ENCODE data around the gene LCE2B. TPM values are rescaled to one million over a fixed set of nuclear protein-coding genes. Genes with fewer than 3 reads are reported as not detected.
"Not testable (repeated sequence)": the region's sequence is repeated elsewhere in the genome, so short reads cannot be mapped to it uniquely, and the experiment has no call there.

LCE2B gene
- total RNA-seq, result not detected

- not testable (repeated sequence) for H3K27me3 ChIP-seq, H3K27ac ChIP-seq, ATAC-seq, H3K4me3 ChIP-seq, H3K4me1 ChIP-seq, H3K36me3 ChIP-seq, H3K9me3 ChIP-seq
- WGBS, 2 donors (ENCODE audit: low coverage in 1 of 2), result no CpG with 5 or more reads among the region's 4 CpGs
Observed at GRCh38 chr1:152685823-152686222, at the start of gene LCE2B. TSS of gene LCE2B (plus strand) at chr1:152686123. CDS start at chr1:152686844, 721 bp downstream.

- H3K27me3 ChIP-seq, result no peaks in the 10 kb centered on the region
- TF ChIP-seq POLR2AphosphoS5 (IDR thresholded peaks at IDR 0.05), result no peak
- TF ChIP-seq CTCF (IDR thresholded peaks at IDR 0.05), result no peak
- TF ChIP-seq EP300 (IDR thresholded peaks at IDR 0.05), result no peak
- no peak for TF ChIP-seq POLR2A (IDR thresholded peaks at IDR 0.05)
Observed at GRCh38 chr1:152640351-152640750, 45.6 kb upstream of the LCE2B start.

GRCh38 chr1:152643945-152644344 is 42.0 kb upstream of the LCE2B start:
- no peak for ATAC-seq
- TF ChIP-seq EP300 (IDR thresholded peaks at IDR 0.05), result no peak
- no peak for TF ChIP-seq POLR2AphosphoS5 (IDR thresholded peaks at IDR 0.05)
- no peak for TF ChIP-seq CTCF (IDR thresholded peaks at IDR 0.05)
- no peak for TF ChIP-seq POLR2A (IDR thresholded peaks at IDR 0.05)
- Histone ChIP-seq H3K4me3 (no peak overlapping the region), H3K27ac (no peak overlapping the region), H3K36me3 (no peaks in the 10 kb centered on the region), H3K9me3 (peaks cover 0 to under 1% (median 0%) of the 10 kb centered on the region in 3 donors), H3K4me1 (no peaks in the 10 kb centered on the region), H3K27me3 (no peaks in the 10 kb centered on the region)
- 52 to 83% methylated on average over 1 to 3 of the region's 3 CpGs for WGBS, 2 donors (ENCODE audit: low coverage in 1 of 2)

More at GRCh38 chr1:152640351-152640750, 45.6 kb upstream of the LCE2B start:
- no peaks in the 10 kb centered on the region for H3K36me3 ChIP-seq
- no peak for ATAC-seq
- no peaks in the 10 kb centered on the region for H3K4me1 ChIP-seq
- 17 to 80% methylated on average over 1 of the region's 1 CpG for WGBS, 2 donors (ENCODE audit: low coverage in 1 of 2)
- no peak overlapping the region for H3K27ac ChIP-seq
- peaks cover 0 to 5% (median 0%) of the 10 kb centered on the region in 3 donors for H3K9me3 ChIP-seq
- no peak overlapping the region for H3K4me3 ChIP-seq

- TF ChIP-seq POLR2AphosphoS5 (IDR thresholded peaks at IDR 0.05) (no peak), CTCF (IDR thresholded peaks at IDR 0.05) (no peak), POLR2A (IDR thresholded peaks at IDR 0.05) (no peak), EP300 (IDR thresholded peaks at IDR 0.05) (no peak)
- WGBS, 2 donors (ENCODE audit: low coverage in 1 of 2), result 50 to 51% methylated on average over 2 of the region's 3 CpGs
- no peak for ATAC-seq
Observed at GRCh38 chr1:152645146-152645545, 40.8 kb upstream of the LCE2B start.

GRCh38 chr1:152646656-152647055 is 39.3 kb upstream of the LCE2B start:
- Histone ChIP-seq H3K9me3 (no peaks in the 10 kb centered on the region), H3K36me3 (no peaks in the 10 kb centered on the region), H3K27me3 (no peaks in the 10 kb centered on the region), H3K27ac (no peak overlapping the region), H3K4me1 (no peaks in the 10 kb centered on the region), H3K4me3 (no peak overlapping the region)
- TF ChIP-seq EP300 (IDR thresholded peaks at IDR 0.05) (no peak), POLR2A (IDR thresholded peaks at IDR 0.05) (no peak), POLR2AphosphoS5 (IDR thresholded peaks at IDR 0.05) (no peak), CTCF (IDR thresholded peaks at IDR 0.05) (no peak)
- no peak for ATAC-seq

More at GRCh38 chr1:152645146-152645545, 40.8 kb upstream of the LCE2B start:
- no peaks in the 10 kb centered on the region for H3K27me3 ChIP-seq
- H3K4me3 ChIP-seq, result no peak overlapping the region
- H3K27ac ChIP-seq, result no peak overlapping the region
- no peaks in the 10 kb centered on the region for H3K36me3 ChIP-seq
- H3K9me3 ChIP-seq, result no peaks in the 10 kb centered on the region
- H3K4me1 ChIP-seq, result no peaks in the 10 kb centered on the region
